ENCODE data around the gene NT5C1B. TPM values are rescaled to one million over a fixed set of nuclear protein-coding genes. Genes with fewer than 3 reads are reported as not detected.

Gene NT5C1B
- total and polyA plus RNA-seq, 9 donors = not detected

GRCh38 chr2:18623782-18624181, 34.4 kb upstream of the NT5C1B start:
- no peak for DNase-seq
- H3K27ac ChIP-seq = no peak overlapping the region
- H3K4me1 ChIP-seq (ENCODE audit: insufficient read depth) = no peaks in the 10 kb centered on the region
- H3K9me3 ChIP-seq = no peaks in the 10 kb centered on the region
- TF ChIP-seq CTCF (IDR thresholded peaks at IDR 0.05) (no peak), POLR2A (IDR thresholded peaks at IDR 0.05) (no peak)
- H3K36me3 ChIP-seq = no peaks in the 10 kb centered on the region
- no peak overlapping the region for H3K4me3 ChIP-seq
- H3K27me3 ChIP-seq = no peaks in the 10 kb centered on the region
- intact Hi-C loops (cut with DNase I) = no loop called here

DNA sequence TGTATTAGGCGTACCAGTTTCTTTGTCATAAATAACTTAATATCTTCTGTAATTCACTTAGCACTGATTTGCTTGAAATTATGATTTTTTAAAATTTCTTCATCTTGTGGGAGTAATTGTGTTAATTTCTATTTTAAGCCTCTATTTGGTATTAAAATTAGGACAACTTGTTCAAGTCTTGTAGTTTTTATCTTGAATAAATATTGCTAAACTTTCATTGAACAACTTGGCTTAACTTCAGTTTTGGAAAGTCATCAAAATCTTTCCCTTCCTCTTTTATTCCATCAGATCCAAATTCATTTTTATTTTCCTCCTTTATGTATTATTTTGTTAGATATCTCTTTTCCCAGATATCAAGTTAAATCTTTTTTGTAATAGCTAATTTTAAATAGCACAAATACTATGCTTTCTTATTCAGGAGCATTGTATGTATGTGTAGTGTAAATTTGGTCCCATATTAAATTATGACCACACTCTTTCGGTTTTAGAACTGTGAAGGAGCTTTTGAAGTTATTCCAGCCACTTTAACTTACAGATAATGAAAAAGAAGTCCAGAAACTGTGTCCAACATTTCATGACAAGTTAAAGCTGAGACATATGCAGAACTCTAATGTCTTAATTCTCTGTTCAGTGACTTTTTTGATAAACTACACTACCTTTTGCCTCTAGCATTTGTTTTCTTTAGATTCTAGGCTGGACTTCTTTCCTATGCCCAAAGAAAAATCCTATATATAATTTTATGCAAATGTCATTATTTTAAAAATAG, 31.7 kb upstream of the NT5C1B start:
- Histone ChIP-seq H3K27ac (no peak overlapping the region), H3K27me3 (no peaks in the 10 kb centered on the region), H3K36me3 (no peaks in the 10 kb centered on the region), H3K4me3 (no peak overlapping the region), H3K4me1 (ENCODE audit: insufficient read depth) (no peaks in the 10 kb centered on the region), H3K9me3 (no peaks in the 10 kb centered on the region)
- DNase-seq = no peak
- no peak for TF ChIP-seq POLR2A (IDR thresholded peaks at IDR 0.05)
- no peak for TF ChIP-seq EP300 (IDR thresholded peaks at IDR 0.05)
- no peak for TF ChIP-seq CTCF (IDR thresholded peaks at IDR 0.05)
- WGBS, 3 donors = 29 to 47% (median 46%) methylated on average over 2 of the region's 2 CpGs
- intact Hi-C loops (cut with DNase I) = no loop called here

DNA sequence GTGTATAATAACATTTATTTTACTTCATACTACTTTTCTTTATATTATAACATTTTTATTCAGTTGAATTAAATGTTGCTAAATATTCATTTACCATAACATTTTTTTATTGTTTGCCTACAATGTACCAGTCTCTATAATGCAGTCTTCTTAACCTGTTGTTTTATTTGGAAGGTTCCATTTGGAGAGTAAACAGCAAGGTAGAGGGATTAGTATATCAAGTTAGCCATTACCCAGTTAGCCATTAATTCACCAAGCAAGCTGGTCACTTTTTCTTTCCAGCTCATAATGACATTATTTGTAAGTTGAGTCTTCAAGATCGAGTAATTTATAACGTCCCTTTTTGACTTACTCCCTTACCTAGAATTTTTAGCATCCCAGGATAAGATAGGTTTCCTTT, 29.7 kb upstream of the NT5C1B start:
- intact Hi-C loops (cut with DNase I) = no loop called here
- Histone ChIP-seq H3K27ac (no peak overlapping the region), H3K9me3 (no peaks in the 10 kb centered on the region), H3K4me3 (no peak overlapping the region), H3K4me1 (ENCODE audit: insufficient read depth) (no peaks in the 10 kb centered on the region), H3K36me3 (no peaks in the 10 kb centered on the region), H3K27me3 (no peaks in the 10 kb centered on the region)
- WGBS, 3 donors = 90 to 95% (median 92%) methylated on average over 2 of the region's 2 CpGs
- TF ChIP-seq EP300 (IDR thresholded peaks at IDR 0.05) (no peak), CTCF (IDR thresholded peaks at IDR 0.05) (no peak), POLR2A (IDR thresholded peaks at IDR 0.05) (no peak)
- DNase-seq = no peak

- intact Hi-C loops (cut with DNase I) = no loop called here
- TF ChIP-seq EP300 (IDR thresholded peaks at IDR 0.05) (no peak), CTCF (IDR thresholded peaks at IDR 0.05) (no peak), POLR2A (IDR thresholded peaks at IDR 0.05) (no peak)
- Histone ChIP-seq H3K36me3 (no peaks in the 10 kb centered on the region), H3K4me1 (ENCODE audit: insufficient read depth) (no peaks in the 10 kb centered on the region), H3K27ac (no peak overlapping the region), H3K9me3 (no peaks in the 10 kb centered on the region), H3K27me3 (no peaks in the 10 kb centered on the region), H3K4me3 (no peak overlapping the region)
- DNase-seq = no peak
Measured at GRCh38 chr2:18614041-18614440, 24.7 kb upstream of the NT5C1B start.

Data from ovary (tissue), 9 donors.